Activated CD8-positive, alpha-beta T cell treated with anti-CD3 and anti-CD28 coated beads for 36 hours (primary cell): ENCODE data around the gene SPTB. TPM values are rescaled to one million over a fixed set of nuclear protein-coding genes. Genes with fewer than 3 reads are reported as not detected.

Source experiments
- ATAC-seq: fragments of 200-7000 bp; cut with Tn5 transposase; one replicate; pipeline ENCODE4 v1.10.0; 2021; ENCODE audit warnings: mild to moderate bottlenecking, moderate library complexity
- CTCF ChIA-PET: fragments of 350-600 bp; sonication (Branson Sonifier 250); formaldehyde crosslinking; loops from one replicate; lab custom pipeline; 2021; ENCODE audit warnings: antibody characterized with exemption; lab: Charles Lee
- POLR2A ChIA-PET: fragments of 350-600 bp; sonication (Branson Sonifier 250); formaldehyde crosslinking; loops from one replicate; lab custom pipeline; 2021; ENCODE audit warnings: antibody characterized with exemption; lab: Charles Lee
- DNase-seq: peaks from one replicate; pipeline ENCODE4 v3.0.0-alpha.2; 2020
- H3K27ac Mint-ChIP-seq: one replicate; pipeline ENCODE4 v1.8.0; 2021; ENCODE audit warnings: mild to moderate bottlenecking, mixed read lengths
- H3K27me3 Mint-ChIP-seq: one replicate; pipeline ENCODE4 v1.8.0; 2021; ENCODE audit warnings: mixed read lengths
- H3K36me3 Mint-ChIP-seq: one replicate; pipeline ENCODE4 v1.8.0; 2021; ENCODE audit warnings: low read depth, mixed read lengths
- H3K4me1 Mint-ChIP-seq: one replicate; pipeline ENCODE4 v1.8.0; 2021; ENCODE audit warnings: low read depth, mixed read lengths
- H3K4me3 Mint-ChIP-seq: one replicate; pipeline ENCODE4 v1.8.0; 2021; ENCODE audit warnings: mild to moderate bottlenecking, moderate library complexity, mixed read lengths
- H3K9me3 Mint-ChIP-seq: one replicate; pipeline ENCODE4 v1.8.0; 2021; ENCODE audit warnings: mixed read lengths
- intact Hi-C: fragments of 100-400 bp; cut with micrococcal nuclease; formaldehyde crosslinking; loops from one replicate; pipeline ENCODE4 v1.10.0; 2022
- total RNA-seq, 2 experiments: library from RNA; stranded (reverse); gene quantifications; one replicate each; pipeline ENCODE4 v1.2.3, GENCODE V29; 2021
- TF ChIP-seq, protein P1 (sequence below): fragments of 200-600 bp; IDR thresholded peaks from one replicate; pipeline ENCODE4 v1.8.0; 2022; ENCODE audit warnings: antibody characterized with exemption, mild to moderate bottlenecking

The SPTB gene
- total RNA-seq: under 1 TPM; 0.07 to 0.27 TPM

DNA sequence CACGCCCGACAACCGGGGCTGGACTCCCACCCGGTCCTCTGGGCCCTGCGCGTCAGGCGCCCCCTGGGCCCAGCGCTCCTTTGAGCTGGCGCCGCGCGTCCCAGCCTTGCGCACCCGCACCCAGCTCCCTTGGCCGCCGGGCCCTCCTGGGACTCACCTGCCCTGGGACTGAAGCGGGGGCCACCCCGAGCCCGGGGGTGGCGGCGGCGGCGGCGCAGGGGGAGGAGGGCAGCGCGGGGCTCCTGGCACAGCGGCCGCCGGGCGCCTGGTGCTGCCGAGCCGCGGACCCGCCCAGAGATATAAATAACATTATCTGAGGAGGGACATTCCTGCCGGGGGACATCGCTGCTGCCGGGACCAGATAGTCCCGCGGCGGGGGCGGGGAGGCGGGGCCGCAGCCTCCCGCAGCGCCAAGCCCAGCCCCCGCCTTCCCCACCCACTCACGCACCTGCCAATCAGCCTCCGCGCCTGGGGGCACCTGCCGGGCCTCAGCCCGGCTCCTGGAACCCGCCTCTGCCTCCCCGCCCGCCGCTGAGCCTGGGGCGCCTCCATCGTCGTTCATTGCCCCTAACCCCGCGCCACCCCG lies at the start of gene SPTB:
Gene SPTB (minus strand): TSS at position 273 of the 586 bp plus-strand sequence. CDS start 56,813 bp downstream, outside the sequence.
- ChIA-PET CTCF (interaction anchor here (1.0 to 9.1 kb wide), 4 partner anchors 11 to 59 kb away, joined by 3 to 92 read pairs (median 5); no protein-coding TSS in a partner anchor), POLR2A (interaction anchor here (1.0 kb wide), 1 partner anchor 16 kb away, joined by 3 read pairs; no protein-coding TSS in a partner anchor)
- Mint-ChIP-seq H3K27me3 (peaks cover 44% of the 10 kb centered on the region), H3K27ac (no peak within 1 kb of the TSS), H3K4me3 (peak within 1 kb of the TSS; percentile 77), H3K9me3 (no peaks in the 10 kb centered on the region), H3K4me1 (peaks cover 2% of the 10 kb centered on the region), H3K36me3 (no peaks in the 10 kb centered on the region)
- peak; percentile 74 for DNase-seq
- TF ChIP-seq, protein P1, sequence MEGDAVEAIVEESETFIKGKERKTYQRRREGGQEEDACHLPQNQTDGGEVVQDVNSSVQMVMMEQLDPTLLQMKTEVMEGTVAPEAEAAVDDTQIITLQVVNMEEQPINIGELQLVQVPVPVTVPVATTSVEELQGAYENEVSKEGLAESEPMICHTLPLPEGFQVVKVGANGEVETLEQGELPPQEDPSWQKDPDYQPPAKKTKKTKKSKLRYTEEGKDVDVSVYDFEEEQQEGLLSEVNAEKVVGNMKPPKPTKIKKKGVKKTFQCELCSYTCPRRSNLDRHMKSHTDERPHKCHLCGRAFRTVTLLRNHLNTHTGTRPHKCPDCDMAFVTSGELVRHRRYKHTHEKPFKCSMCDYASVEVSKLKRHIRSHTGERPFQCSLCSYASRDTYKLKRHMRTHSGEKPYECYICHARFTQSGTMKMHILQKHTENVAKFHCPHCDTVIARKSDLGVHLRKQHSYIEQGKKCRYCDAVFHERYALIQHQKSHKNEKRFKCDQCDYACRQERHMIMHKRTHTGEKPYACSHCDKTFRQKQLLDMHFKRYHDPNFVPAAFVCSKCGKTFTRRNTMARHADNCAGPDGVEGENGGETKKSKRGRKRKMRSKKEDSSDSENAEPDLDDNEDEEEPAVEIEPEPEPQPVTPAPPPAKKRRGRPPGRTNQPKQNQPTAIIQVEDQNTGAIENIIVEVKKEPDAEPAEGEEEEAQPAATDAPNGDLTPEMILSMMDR: no peak
- peak; percentile 80 for ATAC-seq
- intact Hi-C loops: no loop called here

DNA sequence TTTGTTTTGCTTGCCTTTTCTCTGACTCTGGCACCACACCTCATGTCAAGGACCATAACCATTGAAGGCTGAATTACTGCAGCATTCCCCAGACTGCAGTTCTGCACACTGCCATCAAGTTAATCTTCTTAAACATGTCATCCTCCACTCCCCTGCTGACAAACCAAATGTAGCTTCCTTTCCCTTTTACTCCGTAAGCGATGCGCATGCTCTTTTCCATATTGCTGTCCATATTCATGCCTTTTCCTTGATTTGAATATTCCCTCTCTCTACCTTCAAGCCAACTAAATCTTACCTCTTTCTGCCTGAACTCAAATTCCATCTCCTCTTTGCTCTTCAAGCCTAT lies 49.3 kb upstream of the SPTB start:
- intact Hi-C loops: no loop called here
- DNase-seq (no peak), ATAC-seq (no peak)
- no peak overlapping the region for H3K27ac Mint-ChIP-seq
- H3K4me3 Mint-ChIP-seq: no peak overlapping the region
- POLR2A ChIA-PET: interaction anchor here (0.6 to 1.3 kb wide), 2 partner anchors 14 to 36 kb away, joined by 3 to 7 read pairs; partner anchors contain the start of gene CHURC1
- H3K36me3 Mint-ChIP-seq: peaks cover 47% of the 10 kb centered on the region
- no peaks in the 10 kb centered on the region for H3K27me3 Mint-ChIP-seq
- H3K4me1 Mint-ChIP-seq: peaks cover 27% of the 10 kb centered on the region
- CTCF ChIA-PET: interaction anchor here (2.0 kb wide), 1 partner anchor 37 kb away, joined by 6 read pairs; no protein-coding TSS in a partner anchor
- H3K9me3 Mint-ChIP-seq: no peaks in the 10 kb centered on the region
- TF ChIP-seq, protein P1: no peak

DNA sequence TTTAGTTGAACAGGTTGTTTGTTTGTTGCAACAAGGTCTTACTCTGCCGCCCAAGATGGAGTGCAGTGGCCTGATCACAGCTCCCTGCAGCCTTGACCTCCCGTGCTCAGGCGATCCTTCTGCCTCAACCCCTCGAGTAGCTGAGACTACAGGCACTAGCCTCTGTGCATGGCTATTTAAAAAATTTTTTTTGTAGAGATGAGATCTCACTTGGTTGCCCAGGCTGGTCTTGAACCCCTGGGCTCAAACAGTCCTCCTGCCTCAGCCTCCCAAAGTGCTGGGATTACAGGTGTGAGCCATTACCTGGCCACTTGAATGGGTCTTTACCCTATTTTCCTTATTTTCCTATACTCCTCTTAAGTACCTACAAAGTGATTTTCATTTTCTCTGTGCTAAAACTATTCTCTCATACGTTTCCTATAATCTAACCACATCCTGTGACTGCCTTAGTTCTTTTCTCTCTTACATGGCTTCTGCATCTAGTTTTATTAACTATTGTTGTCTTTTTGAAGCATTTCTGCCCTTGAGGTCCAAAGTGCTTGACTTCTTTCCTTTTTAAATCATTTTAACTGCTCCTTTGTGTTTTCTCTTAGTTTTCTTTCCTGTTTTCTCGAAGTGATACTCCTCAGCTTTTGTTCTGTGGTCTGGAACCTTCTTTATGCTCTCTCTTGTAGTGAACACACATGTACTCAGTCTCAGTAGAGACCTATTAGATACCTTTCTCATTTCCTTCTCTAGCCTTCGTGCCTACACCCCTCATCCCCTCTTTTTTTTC lies 48.7 kb upstream of the SPTB start:
- DNase-seq: no peak
- ATAC-seq: peak; percentile 83

DNA sequence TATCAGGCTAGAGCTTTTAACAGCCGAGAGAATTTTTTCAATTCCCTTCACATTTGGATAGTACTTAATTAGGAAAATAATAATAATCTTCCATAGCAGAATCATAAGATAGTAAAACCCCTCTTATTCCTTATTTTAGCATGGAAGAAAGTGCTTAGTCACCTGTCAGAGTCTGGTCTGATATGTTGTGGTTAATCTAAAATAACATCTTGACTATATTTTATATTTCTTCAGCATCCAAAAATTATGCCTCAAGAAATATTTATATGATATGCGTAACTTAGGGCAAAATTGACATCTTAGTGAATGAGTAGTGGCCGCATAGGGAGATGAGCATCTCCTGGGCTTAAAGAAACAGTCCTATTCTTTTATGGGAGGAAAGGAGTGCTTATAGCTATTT lies 47.3 kb upstream of the SPTB start:
- Mint-ChIP-seq H3K4me1 (peaks cover 36% of the 10 kb centered on the region), H3K27ac (peak overlapping the region; percentile 84), H3K9me3 (no peaks in the 10 kb centered on the region), H3K4me3 (no peak overlapping the region), H3K27me3 (no peaks in the 10 kb centered on the region), H3K36me3 (peaks cover 38% of the 10 kb centered on the region)
- TF ChIP-seq, protein P1: no peak
- intact Hi-C loops: no loop called here
- ChIA-PET CTCF (interaction anchor here (0.9 to 2.0 kb wide), 7 partner anchors 9 to 1033 kb away, joined by 3 to 12 read pairs (median 3); partner anchors contain the start of gene FNTB), POLR2A (interaction anchor here (1.0 to 1.5 kb wide), 6 partner anchors 11 to 60 kb away, joined by 3 to 6 read pairs (median 3); partner anchors contain the start of genes CHURC1 and FNTB)
- no peak for DNase-seq
- ATAC-seq: no peak

More for the DNA sequence above, 48.7 kb upstream of the SPTB start:
- Mint-ChIP-seq H3K27me3 (no peaks in the 10 kb centered on the region), H3K36me3 (peaks cover 47% of the 10 kb centered on the region), H3K9me3 (no peaks in the 10 kb centered on the region), H3K27ac (no peak overlapping the region), H3K4me1 (peaks cover 32% of the 10 kb centered on the region), H3K4me3 (no peak overlapping the region)
- ChIA-PET POLR2A (interaction anchor here (0.6 to 1.5 kb wide), 7 partner anchors 10 to 58 kb away, joined by 3 to 8 read pairs (median 3); partner anchors contain the start of genes CHURC1 and FNTB), CTCF (interaction anchor here (0.9 to 2.0 kb wide), 4 partner anchors 18 to 1031 kb away, joined by 3 to 6 read pairs (median 4); partner anchors contain the start of gene FNTB)
- TF ChIP-seq, protein P1: no peak
- intact Hi-C loops: no loop called here
